ENCODE results near the gene AUTS2.

Gene AUTS2

GRCh38 chr7:70189776-70190175 lies 591.5 kb downstream of the AUTS2 start:
- no peak for DNase-seq (ENCODE audit: low read depth)

- no peak for DNase-seq (ENCODE audit: low read depth)
These were observed 592.0 kb downstream of the AUTS2 start for GRCh38 chr7:70190281-70190680.

GRCh38 chr7:70193514-70193913 lies 595.2 kb downstream of the AUTS2 start:
- no peak for DNase-seq (ENCODE audit: low read depth)

GRCh38 chr7:70208236-70209063 lies 610.2 kb downstream of the AUTS2 start:
- DNase-seq (ENCODE audit: low read depth) = no peak

GRCh38 chr7:70210200-70210935 lies 612.1 kb downstream of the AUTS2 start:
- no peak for DNase-seq (ENCODE audit: low read depth)

GRCh38 chr7:70210936-70211310 lies 612.6 kb downstream of the AUTS2 start:
- no peak for DNase-seq (ENCODE audit: low read depth)

- DNase-seq (ENCODE audit: low read depth) = no peak
These were observed 614.0 kb downstream of the AUTS2 start for GRCh38 chr7:70212281-70212680.

- DNase-seq (ENCODE audit: low read depth) = no peak
These were observed 615.8 kb downstream of the AUTS2 start for GRCh38 chr7:70214071-70214470.

- DNase-seq (ENCODE audit: low read depth) = no peak
These were observed 617.2 kb downstream of the AUTS2 start for GRCh38 chr7:70215491-70215890.

GRCh38 chr7:70217571-70217970 lies 619.3 kb downstream of the AUTS2 start:
- no peak for DNase-seq (ENCODE audit: low read depth)

GRCh38 chr7:70218006-70218405 lies 619.7 kb downstream of the AUTS2 start:
- DNase-seq (ENCODE audit: low read depth) = no peak

- no peak for DNase-seq (ENCODE audit: low read depth)
These were observed 620.8 kb downstream of the AUTS2 start for GRCh38 chr7:70219061-70219460.

- DNase-seq (ENCODE audit: low read depth) = no peak
These were observed 631.0 kb downstream of the AUTS2 start for GRCh38 chr7:70229242-70229641.

- DNase-seq (ENCODE audit: low read depth) = no peak
These were observed 632.5 kb downstream of the AUTS2 start for GRCh38 chr7:70230761-70231160.

GRCh38 chr7:70233776-70234175 lies 635.5 kb downstream of the AUTS2 start:
- no peak for DNase-seq (ENCODE audit: low read depth)

GRCh38 chr7:70237256-70237655 lies 639.0 kb downstream of the AUTS2 start:
- no peak for DNase-seq (ENCODE audit: low read depth)

GRCh38 chr7:70237831-70238575 lies 639.7 kb downstream of the AUTS2 start:
- no peak for DNase-seq (ENCODE audit: low read depth)

- DNase-seq (ENCODE audit: low read depth) = no peak
These were observed 641.6 kb downstream of the AUTS2 start for GRCh38 chr7:70239918-70240317.

GRCh38 chr7:70240873-70241272 lies 642.6 kb downstream of the AUTS2 start:
- no peak for DNase-seq (ENCODE audit: low read depth)

GRCh38 chr7:70241536-70242175 lies 643.4 kb downstream of the AUTS2 start:
- DNase-seq (ENCODE audit: low read depth) = no peak

GRCh38 chr7:70242826-70243225 lies 644.6 kb downstream of the AUTS2 start:
- no peak for DNase-seq (ENCODE audit: low read depth)

- no peak for DNase-seq (ENCODE audit: low read depth)
These were observed 645.2 kb downstream of the AUTS2 start for GRCh38 chr7:70243443-70243842.

All from CMK (cell line).